Activated CD4-positive, alpha-beta memory T cell treated with anti-CD3 and anti-CD28 coated beads for 36 hours (primary cell): Measurements from ENCODE around the gene TYSND1. TPM values are rescaled to one million over a fixed set of nuclear protein-coding genes. Genes with fewer than 3 reads are reported as not detected.

Experiments used
- CTCF ChIA-PET: fragments of 350-600 bp; sonication (Branson Sonifier 250); formaldehyde crosslinking; loops from one replicate; lab custom pipeline; 2021; ENCODE audit warnings: antibody characterized with exemption, inconsistent platforms; lab: Charles Lee
- POLR2A ChIA-PET: fragments of 350-600 bp; sonication (Branson Sonifier 250); formaldehyde crosslinking; loops from one replicate; lab custom pipeline; 2021; ENCODE audit warnings: antibody characterized with exemption; lab: Charles Lee
- DNase-seq: peaks from one replicate; pipeline ENCODE4 v3.0.0-alpha.2; 2020
- H3K27ac Mint-ChIP-seq: one replicate; pipeline ENCODE4 v1.8.0; 2021; ENCODE audit warnings: mixed read lengths
- H3K27me3 Mint-ChIP-seq: one replicate; pipeline ENCODE4 v1.8.0; 2021; ENCODE audit warnings: mixed read lengths
- H3K36me3 Mint-ChIP-seq: one replicate; pipeline ENCODE4 v1.8.0; 2021; ENCODE audit warnings: mixed read lengths
- H3K4me1 Mint-ChIP-seq: one replicate; pipeline ENCODE4 v1.8.0; 2021; ENCODE audit warnings: low read depth, mixed read lengths
- H3K4me3 Mint-ChIP-seq: one replicate; pipeline ENCODE4 v1.8.0; 2021; ENCODE audit warnings: mild to moderate bottlenecking, mixed read lengths
- H3K9me3 Mint-ChIP-seq: one replicate; pipeline ENCODE4 v1.8.0; 2021; ENCODE audit warnings: mixed read lengths
- intact Hi-C: fragments of 100-400 bp; cut with micrococcal nuclease; formaldehyde crosslinking; loops from one replicate; pipeline ENCODE4 v1.15.1; 2023
- total RNA-seq, 2 experiments: library from RNA; stranded (reverse); gene quantifications; one replicate each; pipeline ENCODE4 v1.2.3, GENCODE V29; 2021

Gene TYSND1
- total RNA-seq, 2 experiments from 2014 or later, result 10.9 to 12.1 TPM

GRCh38 chr10:70121281-70121949 is 25.1 kb downstream of the TYSND1 start:
- no peak for DNase-seq
- Mint-ChIP-seq H3K27me3 (no peaks in the 10 kb centered on the region), H3K9me3 (no peaks in the 10 kb centered on the region), H3K4me3 (no peak overlapping the region), H3K27ac (no peak overlapping the region), H3K36me3 (peaks cover 5% of the 10 kb centered on the region), H3K4me1 (no peaks in the 10 kb centered on the region)
- ChIA-PET POLR2A (no interaction called here), CTCF (no interaction called here)
- intact Hi-C loops, result no loop called here

GRCh38 chr10:70120417-70120816 is 26.1 kb downstream of the TYSND1 start:
- ChIA-PET POLR2A (interaction anchor here (0.5 kb wide), 1 partner anchor 26 kb away, joined by 3 read pairs; the partner anchor contains the start of gene TYSND1), CTCF (no interaction called here)
- intact Hi-C loops, result no loop called here
- Mint-ChIP-seq H3K4me3 (no peak overlapping the region), H3K27ac (no peak overlapping the region), H3K4me1 (peaks cover 4% of the 10 kb centered on the region), H3K27me3 (no peaks in the 10 kb centered on the region), H3K36me3 (peaks cover 9% of the 10 kb centered on the region), H3K9me3 (no peaks in the 10 kb centered on the region)
- DNase-seq, result no peak

GRCh38 chr10:70119623-70120022 is 26.9 kb downstream of the TYSND1 start:
- no peak overlapping the region for H3K4me3 Mint-ChIP-seq
- no peaks in the 10 kb centered on the region for H3K9me3 Mint-ChIP-seq
- peaks cover 4% of the 10 kb centered on the region for H3K4me1 Mint-ChIP-seq
- POLR2A ChIA-PET, result interaction anchor here (0.6 kb wide), 1 partner anchor 90 kb away, joined by 3 read pairs; no protein-coding TSS in a partner anchor
- H3K36me3 Mint-ChIP-seq, result peaks cover 9% of the 10 kb centered on the region
- DNase-seq, result no peak
- no peak overlapping the region for H3K27ac Mint-ChIP-seq
- no peaks in the 10 kb centered on the region for H3K27me3 Mint-ChIP-seq
- intact Hi-C loops, result no loop called here
- CTCF ChIA-PET, result interaction anchor here (5.1 to 5.5 kb wide), 2 partner anchors 13 to 244 kb away, joined by 56 to 58 read pairs; no protein-coding TSS in a partner anchor

GRCh38 chr10:70119197-70119596 is 27.3 kb downstream of the TYSND1 start:
- intact Hi-C loops, result no loop called here
- ChIA-PET CTCF (interaction anchor here (0.9 to 5.5 kb wide), 5 partner anchors 13 to 244 kb away, joined by 3 to 58 read pairs (median 5); no protein-coding TSS in a partner anchor), POLR2A (interaction anchor here (0.6 to 0.9 kb wide), 2 partner anchors 7 to 90 kb away, joined by 3 read pairs; no protein-coding TSS in a partner anchor)
- no peaks in the 10 kb centered on the region for H3K27me3 Mint-ChIP-seq
- peaks cover 4% of the 10 kb centered on the region for H3K4me1 Mint-ChIP-seq
- no peak overlapping the region for H3K4me3 Mint-ChIP-seq
- no peak overlapping the region for H3K27ac Mint-ChIP-seq
- peaks cover 9% of the 10 kb centered on the region for H3K36me3 Mint-ChIP-seq
- H3K9me3 Mint-ChIP-seq, result no peaks in the 10 kb centered on the region
- DNase-seq, result no peak

- no peak overlapping the region for H3K4me3 Mint-ChIP-seq
- no peak for DNase-seq
- ChIA-PET CTCF (interaction anchor here (0.9 to 5.5 kb wide), 9 partner anchors 12 to 272 kb away, joined by 3 to 58 read pairs (median 4); no protein-coding TSS in a partner anchor), POLR2A (interaction anchor here (0.9 kb wide), 1 partner anchor 8 kb away, joined by 3 read pairs; no protein-coding TSS in a partner anchor)
- H3K36me3 Mint-ChIP-seq, result peaks cover 15% of the 10 kb centered on the region
- peaks cover 4% of the 10 kb centered on the region for H3K4me1 Mint-ChIP-seq
- H3K27ac Mint-ChIP-seq, result no peak overlapping the region
- intact Hi-C loops, result no loop called here
- H3K27me3 Mint-ChIP-seq, result no peaks in the 10 kb centered on the region
- H3K9me3 Mint-ChIP-seq, result no peaks in the 10 kb centered on the region
Observed at GRCh38 chr10:70118196-70118595, 28.3 kb downstream of the TYSND1 start.

- intact Hi-C loops, result no loop called here
- Mint-ChIP-seq H3K27ac (no peak overlapping the region), H3K4me1 (peaks cover 4% of the 10 kb centered on the region), H3K27me3 (no peaks in the 10 kb centered on the region), H3K4me3 (no peak overlapping the region), H3K36me3 (peaks cover 19% of the 10 kb centered on the region), H3K9me3 (no peaks in the 10 kb centered on the region)
- no peak for DNase-seq
- ChIA-PET CTCF (interaction anchor here (0.7 to 5.5 kb wide), 13 partner anchors 11 to 671 kb away, joined by 3 to 59 read pairs (median 4); partner anchors contain the start of gene TYSND1), POLR2A (no interaction called here)
Observed at GRCh38 chr10:70117646-70118045, 28.9 kb downstream of the TYSND1 start.

GRCh38 chr10:70115948-70116682 is 30.4 kb downstream of the TYSND1 start:
- DNase-seq, result peak; percentile 69
- Mint-ChIP-seq H3K27me3 (no peaks in the 10 kb centered on the region), H3K36me3 (peaks cover 14% of the 10 kb centered on the region), H3K4me1 (peaks cover 4% of the 10 kb centered on the region), H3K9me3 (no peaks in the 10 kb centered on the region), H3K4me3 (no peak overlapping the region), H3K27ac (no peak overlapping the region)
- intact Hi-C loops, result loop anchor here (1.0 kb wide), 1 partner anchor 248 kb away; no protein-coding TSS in a partner anchor
- ChIA-PET POLR2A (interaction anchor here (0.6 to 0.8 kb wide), 2 partner anchors 54 to 380 kb away, joined by 3 read pairs; partner anchors contain the start of gene SAR1A), CTCF (interaction anchor here (0.6 to 5.5 kb wide), 48 partner anchors 10 to 1932 kb away, joined by 3 to 59 read pairs (median 4); partner anchors contain the start of genes EIF4EBP2 and TYSND1)

GRCh38 chr10:70114902-70115301 is 31.6 kb downstream of the TYSND1 start:
- POLR2A ChIA-PET, result no interaction called here
- H3K27ac Mint-ChIP-seq, result no peak overlapping the region
- CTCF ChIA-PET, result interaction anchor here (0.6 to 5.5 kb wide), 14 partner anchors 8 to 303 kb away, joined by 3 to 59 read pairs (median 8); partner anchors contain the start of gene TYSND1

GRCh38 chr10:70112071-70112470 is 34.4 kb downstream of the TYSND1 start:
- Mint-ChIP-seq H3K27ac (no peak overlapping the region), H3K27me3 (no peaks in the 10 kb centered on the region), H3K4me3 (no peak overlapping the region), H3K36me3 (peaks cover 14% of the 10 kb centered on the region), H3K4me1 (peaks cover 4% of the 10 kb centered on the region), H3K9me3 (no peaks in the 10 kb centered on the region)
- POLR2A ChIA-PET, result no interaction called here
- CTCF ChIA-PET, result no interaction called here
- no peak for DNase-seq
- intact Hi-C loops, result no loop called here

More at GRCh38 chr10:70114902-70115301, 31.6 kb downstream of the TYSND1 start:
- DNase-seq, result no peak
- Mint-ChIP-seq H3K4me1 (peaks cover 4% of the 10 kb centered on the region), H3K36me3 (peaks cover 14% of the 10 kb centered on the region), H3K27me3 (no peaks in the 10 kb centered on the region), H3K9me3 (no peaks in the 10 kb centered on the region), H3K4me3 (no peak overlapping the region)
- intact Hi-C loops, result no loop called here

- CTCF ChIA-PET, result no interaction called here
- H3K36me3 Mint-ChIP-seq, result peaks cover 14% of the 10 kb centered on the region
- no peak overlapping the region for H3K27ac Mint-ChIP-seq
- no peaks in the 10 kb centered on the region for H3K27me3 Mint-ChIP-seq
- intact Hi-C loops, result no loop called here
- H3K4me1 Mint-ChIP-seq, result peaks cover 4% of the 10 kb centered on the region
- no peaks in the 10 kb centered on the region for H3K9me3 Mint-ChIP-seq
- DNase-seq, result no peak
- H3K4me3 Mint-ChIP-seq, result no peak overlapping the region
- POLR2A ChIA-PET, result no interaction called here
Observed at GRCh38 chr10:70111496-70111895, 35.0 kb downstream of the TYSND1 start.

GRCh38 chr10:70109064-70109729 is 37.3 kb downstream of the TYSND1 start:
- no peak for DNase-seq
- Mint-ChIP-seq H3K4me3 (no peak overlapping the region), H3K27ac (no peak overlapping the region), H3K4me1 (no peaks in the 10 kb centered on the region), H3K9me3 (no peaks in the 10 kb centered on the region), H3K36me3 (peaks cover 10% of the 10 kb centered on the region), H3K27me3 (no peaks in the 10 kb centered on the region)
- intact Hi-C loops, result no loop called here
- ChIA-PET CTCF (interaction anchor here (7.1 kb wide), 1 partner anchor 8 kb away, joined by 58 read pairs; no protein-coding TSS in a partner anchor), POLR2A (no interaction called here)
